ENCODE measurements around the gene PSMA6. TPM values are rescaled to one million over a fixed set of nuclear protein-coding genes. Genes with fewer than 3 reads are reported as not detected.

PSMA6 gene
- total and polyA plus RNA-seq, 2 of the 13 experiments (the other 11 are each of a cell fraction or from before 2014, with no cell fraction given): 525 to 1,109 TPM

GRCh38 chr14:35351897-35352273 is 59.7 kb downstream of the PSMA6 start:
- Histone ChIP-seq H3K9me3 (ENCODE audit: low read length) (no peaks in the 10 kb centered on the region), H3K27ac (ENCODE audit: extremely low read length, insufficient read depth, low read length) (no peak overlapping the region), H3K79me2 (ENCODE audit: insufficient read depth, low read length) (no peaks in the 10 kb centered on the region), H3K27me3 (ENCODE audit: control insufficient read depth in 1 of 2, insufficient read depth in 2 of 2, low read length in 2 of 2) (no peaks in the 10 kb centered on the region), H4K20me1 (ENCODE audit: insufficient read depth, low read length) (no peaks in the 10 kb centered on the region), H2AFZ (ENCODE audit: low read length) (peak overlapping the region; percentile 58), H3K4me1 (ENCODE audit: insufficient read depth, low read length) (peaks cover 83% of the 10 kb centered on the region), H3K9ac (ENCODE audit: insufficient read depth, low read depth, low read length) (no peak overlapping the region), H3K4me2 (ENCODE audit: low read depth, low read length) (peak overlapping the region; percentile 22), H3K4me3 (replicated peaks in 1 of 3; ENCODE audit: insufficient read depth in 1 of 3, low read depth in 2 of 3, low read length in 3 of 3) (no peak overlapping the region), H3K36me3 (replicated peaks in 1 of 2; ENCODE audit: control insufficient read depth in 1 of 2, insufficient read depth in 2 of 2, low read length in 2 of 2) (no peaks in the 10 kb centered on the region)
- intact Hi-C loops (cut with micrococcal nuclease; ENCODE audit: unreplicated experiment): no loop called here
- no peak for ATAC-seq
- 65% methylated on average over 4 of the region's 4 CpGs for WGBS (ENCODE audit: low lambda C conversion rate)
- ChIA-PET CTCF (ENCODE audit: low intra/inter-chr PET ratio, low total read pairs) (no interaction called here), POLR2A (interaction anchor here (1.0 to 3.0 kb wide), 11 partner anchors 9 to 60 kb away, joined by 3 to 15 read pairs (median 5); partner anchors contain the start of genes NFKBIA and PSMA6)
- FAIRE-seq: no peak
- no peak for DNase-seq (ENCODE audit: low spot score)
- in situ Hi-C loops (cut with HindIII; ENCODE audit: extremely low pct_ligation_motif_present, low pct_unique_long_range_greater_than_20kb): no loop called here
- no TSS peak for BruUV-seq (replicated peaks)
- TF ChIP-seq SNRNP70 (IDR thresholded peaks at IDR 0.05; ENCODE audit: low read depth, low read length): no peak
- TF ChIP-seq ZNF761 (CRISPR knock-in tag; conservative IDR thresholded peaks at IDR 0.05): no peak
- no peak for TF ChIP-seq ZNF569 (CRISPR knock-in tag; IDR thresholded peaks at IDR 0.05; ENCODE audit: borderline replicate concordance)
- no peak for TF ChIP-seq KLF11 (CRISPR knock-in tag; IDR thresholded peaks at IDR 0.05)
- no peak for TF ChIP-seq FIP1L1 (IDR thresholded peaks at IDR 0.05; ENCODE audit: borderline replicate concordance, insufficient read depth, low read depth, low read length)
- TF ChIP-seq ZNF460 (CRISPR knock-in tag; IDR thresholded peaks at IDR 0.05; ENCODE audit: borderline replicate concordance): no peak
- TF ChIP-seq SMAD3 (CRISPR knock-in tag; IDR thresholded peaks at IDR 0.05): no peak
- TF ChIP-seq MTA3 (CRISPR knock-in tag; IDR thresholded peaks at IDR 0.05): no peak
- TF ChIP-seq ZSCAN31 (CRISPR knock-in tag; IDR thresholded peaks at IDR 0.05; ENCODE audit: low read depth): no peak
- no peak for TF ChIP-seq MYPOP (CRISPR knock-in tag; IDR thresholded peaks at IDR 0.05)
- no peak for TF ChIP-seq RARA (CRISPR knock-in tag; IDR thresholded peaks at IDR 0.05)
- peak; percentile 20; the same call in 1 of the 2 replicates for TF ChIP-seq FOXO1 (CRISPR knock-in tag; IDR thresholded peaks at IDR 0.05)
- TF ChIP-seq NFE2 (CRISPR knock-in tag; IDR thresholded peaks at IDR 0.05): no peak
- TF ChIP-seq PRDM15 (CRISPR knock-in tag; IDR thresholded peaks at IDR 0.05): no peak
- no peak for TF ChIP-seq SP1 (IDR thresholded peaks at IDR 0.05)
- TF ChIP-seq SP1 (CRISPR knock-in tag; IDR thresholded peaks at IDR 0.05): no peak
- TF ChIP-seq ARID3A (IDR thresholded peaks at IDR 0.05; ENCODE audit: low read depth, low read length): no peak
- 0 out of 2 replicates have a peak, but pooled peaks have one; percentile 13 for TF ChIP-seq ZNF33B (CRISPR knock-in tag; IDR thresholded peaks at IDR 0.05)
- TF ChIP-seq ZFP1 (CRISPR knock-in tag; IDR thresholded peaks at IDR 0.05): no peak
- TF ChIP-seq RBM39 (IDR thresholded peaks at IDR 0.05; ENCODE audit: low read depth, low read length, poor library complexity, severe bottlenecking): no peak
- no peak for TF ChIP-seq HNRNPH1 (optimal IDR thresholded peaks at IDR 0.05; ENCODE audit: low read depth, low read length)
- TF ChIP-seq DNMT1 (CRISPR knock-in tag; IDR thresholded peaks at IDR 0.05): no peak
